Keratinocyte (primary cell): Measurements from ENCODE around the gene AK1. TPM values are rescaled to one million over a fixed set of nuclear protein-coding genes. Genes with fewer than 3 reads are reported as not detected.
"Not testable (repeated sequence)": the region's sequence is repeated elsewhere in the genome, so short reads cannot be mapped to it uniquely, and the experiment has no call there.

Experiments used
- DNase-seq: peaks from one replicate; pipeline ENCODE4 v3.0.0-alpha.2; 2011; ENCODE audit warnings: low read depth, missing footprints, low spot score
- FAIRE-seq: peaks from 2 replicates; lab custom pipeline; 2011; peaks lifted over from hg19 to GRCh38; lab: Jason Lieb, UNC
- H2AFZ ChIP-seq: 2 replicates; pipeline ENCODE4 v1.6.0; 2012; ENCODE audit warnings: low read length, control low read depth, inconsistent platforms; ENCODE audit not compliant: control insufficient read depth
- H3K27ac ChIP-seq: 2 replicates; pipeline ENCODE4 v1.5.1; 2011; ENCODE audit warnings: low read length; ENCODE audit not compliant: control insufficient read depth, insufficient read depth
- H3K27me3 ChIP-seq: 3 replicates; pipeline ENCODE4 v1.6.0; 2011; ENCODE audit warnings: low read length; ENCODE audit not compliant: control insufficient read depth, insufficient read depth; ENCODE audit errors: extremely low read depth
- H3K36me3 ChIP-seq, 2 experiments: 2 replicates in 1 of 2; 3 replicates in 1 of 2; pipeline ENCODE4 v1.5.1; 2011; ENCODE audit warnings: low read length in 2 of 2, mild to moderate bottlenecking in 1 of 2; ENCODE audit not compliant: control insufficient read depth in 2 of 2, insufficient read depth in 2 of 2; ENCODE audit errors: extremely low read depth in 1 of 2
- H3K4me1 ChIP-seq: 3 replicates; pipeline ENCODE4 v1.5.1; 2011; ENCODE audit warnings: low read length; ENCODE audit not compliant: control insufficient read depth, insufficient read depth; ENCODE audit errors: extremely low read depth
- H3K4me2 ChIP-seq: 3 replicates; pipeline ENCODE4 v1.6.0; 2011; ENCODE audit warnings: low read depth, low read length; ENCODE audit not compliant: control insufficient read depth, insufficient read depth; ENCODE audit errors: extremely low read depth
- H3K4me3 ChIP-seq, 3 experiments: fragments of 200-600 bp in 1 of 3; sonication (generic) in 1 of 3; 2 replicates in 2 of 3; 3 replicates in 1 of 3; pipeline ENCODE4 v1.5.1; 2011 to 2016; ENCODE audit warnings: low read length in 3 of 3, mild to moderate bottlenecking in 3 of 3, control low read depth in 2 of 3, inconsistent platforms in 1 of 3, low read depth in 1 of 3, mixed read lengths in 1 of 3, mixed run types in 1 of 3, moderate library complexity in 1 of 3; ENCODE audit not compliant: control insufficient read depth in 2 of 3, insufficient read depth in 2 of 3; ENCODE audit errors: extremely low read depth in 1 of 3
- H3K79me2 ChIP-seq: 2 replicates; pipeline ENCODE4 v1.6.0; 2012; ENCODE audit warnings: low read length; ENCODE audit not compliant: control insufficient read depth, insufficient read depth
- H3K9ac ChIP-seq: 3 replicates; pipeline ENCODE4 v1.6.0; 2011; ENCODE audit warnings: low read length; ENCODE audit not compliant: control insufficient read depth, insufficient read depth; ENCODE audit errors: extremely low read depth
- H3K9me1 ChIP-seq: 3 replicates; pipeline ENCODE4 v1.6.0; 2011; ENCODE audit warnings: low read length; ENCODE audit not compliant: control insufficient read depth, insufficient read depth; ENCODE audit errors: extremely low read depth
- H3K9me3 ChIP-seq: 2 replicates; pipeline ENCODE4 v1.5.1; 2012; ENCODE audit warnings: low read depth, low read length; ENCODE audit not compliant: control insufficient read depth
- H4K20me1 ChIP-seq: 3 replicates; pipeline ENCODE4 v1.6.0; 2011; ENCODE audit warnings: low read length; ENCODE audit not compliant: control insufficient read depth, insufficient read depth; ENCODE audit errors: extremely low read depth
- EZH2 ChIP-seq: IDR thresholded peaks from one replicate; pipeline ENCODE4 v1.6.1; 2012; ENCODE audit warnings: inconsistent platforms, mild to moderate bottlenecking, low read length, moderate library complexity
- dilution Hi-C: fragments of 300-500 bp; cut with MboI; formaldehyde crosslinking; loops from one replicate; pipeline ENCODE4 v1.7.0; 2020; ENCODE audit warnings: low sequenced_read_pairs; ENCODE audit not compliant: extremely low pct_ligation_motif_present
- polyA plus RNA-seq, 5 experiments: library from polyadenylated mRNA; depleted of rRNA in 3 of 5; stranded (reverse) in 3 of 5; stranded (forward) in 1 of 5; unstranded in 1 of 5; fragments of >200 nt; gene quantifications; 1 replicate in 1 of 5; 2 replicates in 3 of 5; 3 replicates in 1 of 5; pipeline versions ENCODE4 v1.2.1 to v1.2.3, GENCODE V29; 2011 to 2012; ENCODE audit warnings: missing spikeins in 2 of 5, low read depth in 1 of 5, low replicate concordance in 1 of 5
- TF ChIP-seq, protein P1 (sequence below), 3 experiments: IDR thresholded peaks in 1 of 3; conservative IDR thresholded peaks in 1 of 3; optimal IDR thresholded peaks in 1 of 3; 2 replicates in 2 of 3; 3 replicates in 1 of 3; pipeline versions ENCODE3 to v1.5.1; 2011; ENCODE audit warnings: low read length in 3 of 3, mild to moderate bottlenecking in 3 of 3, moderate library complexity in 2 of 3, control low read depth in 1 of 3, inconsistent platforms in 1 of 3; ENCODE audit not compliant: insufficient read depth in 2 of 3; ENCODE audit errors: extremely low read depth in 1 of 3

The AK1 gene
- polyA plus RNA-seq, 1 donor (not counting 4 experiments of a cell fraction or from before 2014, with no cell fraction given) = 40.2 TPM

DNA sequence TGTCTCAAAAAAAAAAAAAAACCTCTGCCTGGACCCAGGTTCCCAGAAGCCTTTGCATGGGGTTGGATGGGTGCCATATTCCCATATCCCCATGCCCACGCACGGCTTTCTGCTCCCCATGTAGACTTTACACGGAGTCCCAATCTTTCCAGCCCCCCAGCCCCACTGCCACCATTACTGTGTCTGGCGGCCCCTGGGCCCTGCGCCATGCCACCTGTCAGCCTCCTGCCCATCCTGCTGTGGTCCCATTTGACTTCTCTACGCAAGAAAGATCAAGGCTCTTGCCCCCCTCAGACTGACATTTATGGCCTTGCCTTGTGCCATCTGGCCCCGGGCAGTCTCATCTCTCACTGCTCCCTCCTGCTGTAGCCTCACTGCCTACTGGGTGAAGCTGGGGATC, 6.5 kb upstream of the AK1 start:
- dilution Hi-C loops = no loop called here
- Histone ChIP-seq H3K9ac (no peak overlapping the region), H3K36me3 (peaks cover 4 to 12% of the 10 kb centered on the region in 2 experiments), H3K4me2 (no peak overlapping the region), H3K9me1 (no peaks in the 10 kb centered on the region), H3K4me3 (no peak overlapping the region), H2AFZ (no peak overlapping the region), H3K27ac (no peak overlapping the region), H3K4me1 (no peaks in the 10 kb centered on the region), H3K27me3 (no peaks in the 10 kb centered on the region), H3K79me2 (no peaks in the 10 kb centered on the region), H4K20me1 (no peaks in the 10 kb centered on the region), H3K9me3 (no peaks in the 10 kb centered on the region)
- no peak for FAIRE-seq
- no peak for DNase-seq
- TF ChIP-seq, protein P1, sequence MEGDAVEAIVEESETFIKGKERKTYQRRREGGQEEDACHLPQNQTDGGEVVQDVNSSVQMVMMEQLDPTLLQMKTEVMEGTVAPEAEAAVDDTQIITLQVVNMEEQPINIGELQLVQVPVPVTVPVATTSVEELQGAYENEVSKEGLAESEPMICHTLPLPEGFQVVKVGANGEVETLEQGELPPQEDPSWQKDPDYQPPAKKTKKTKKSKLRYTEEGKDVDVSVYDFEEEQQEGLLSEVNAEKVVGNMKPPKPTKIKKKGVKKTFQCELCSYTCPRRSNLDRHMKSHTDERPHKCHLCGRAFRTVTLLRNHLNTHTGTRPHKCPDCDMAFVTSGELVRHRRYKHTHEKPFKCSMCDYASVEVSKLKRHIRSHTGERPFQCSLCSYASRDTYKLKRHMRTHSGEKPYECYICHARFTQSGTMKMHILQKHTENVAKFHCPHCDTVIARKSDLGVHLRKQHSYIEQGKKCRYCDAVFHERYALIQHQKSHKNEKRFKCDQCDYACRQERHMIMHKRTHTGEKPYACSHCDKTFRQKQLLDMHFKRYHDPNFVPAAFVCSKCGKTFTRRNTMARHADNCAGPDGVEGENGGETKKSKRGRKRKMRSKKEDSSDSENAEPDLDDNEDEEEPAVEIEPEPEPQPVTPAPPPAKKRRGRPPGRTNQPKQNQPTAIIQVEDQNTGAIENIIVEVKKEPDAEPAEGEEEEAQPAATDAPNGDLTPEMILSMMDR (optimal IDR thresholded peaks at IDR 0.05 in 1 of 3, IDR thresholded peaks at IDR 0.05 in 1 of 3, conservative IDR thresholded peaks at IDR 0.05 in 1 of 3; ENCODE audit: extremely low read depth in 1 of 3, insufficient read depth in 2 of 3, low read length in 3 of 3) = no peak
- no peak for TF ChIP-seq EZH2

DNA sequence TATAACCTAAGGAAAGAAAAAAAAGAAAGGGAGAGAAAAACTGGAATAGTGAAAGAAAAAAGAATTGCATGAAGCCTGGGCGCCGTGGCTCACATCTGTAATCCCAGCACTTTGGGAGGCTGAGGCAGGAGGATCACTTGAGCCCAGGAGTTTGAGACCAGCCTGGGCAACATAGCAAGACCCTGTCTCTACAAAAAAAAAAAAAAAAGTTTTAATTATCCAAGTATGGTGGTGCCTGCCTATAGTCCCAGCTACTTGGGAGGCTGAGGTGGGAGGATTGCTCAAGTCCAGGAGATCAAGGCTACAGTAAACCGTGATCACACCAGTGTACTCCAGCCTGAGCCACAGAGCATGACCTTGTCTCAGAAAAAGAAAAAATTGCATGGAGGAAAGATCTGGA, 4.2 kb upstream of the AK1 start:
- H4K20me1 ChIP-seq = not testable (repeated sequence)

DNA sequence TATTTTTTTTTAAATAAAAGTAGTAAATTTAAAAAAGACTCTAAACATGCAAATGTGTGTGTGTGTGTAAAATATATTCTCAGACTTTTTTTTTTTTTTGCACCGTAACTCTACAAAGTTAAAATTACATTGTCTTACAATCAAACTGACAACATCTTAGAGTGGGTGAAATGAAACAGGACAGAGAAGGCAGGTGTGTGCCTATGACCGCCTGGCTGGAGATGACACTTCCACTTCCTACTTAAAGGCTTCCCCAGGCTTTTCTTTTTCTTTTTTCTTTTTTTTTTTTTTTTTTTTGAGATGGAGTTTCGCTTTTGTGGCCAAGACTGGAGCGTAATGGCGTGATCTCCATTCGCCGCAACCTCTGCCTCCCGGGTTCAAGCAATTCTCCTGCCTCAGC, 2.7 kb upstream of the AK1 start:
- no peaks in the 10 kb centered on the region for H3K27me3 ChIP-seq
- DNase-seq = no peak
- no peaks in the 10 kb centered on the region for H4K20me1 ChIP-seq
- no peak overlapping the region for H3K4me3 ChIP-seq
- H3K36me3 ChIP-seq = no peaks in the 10 kb centered on the region
- H2AFZ ChIP-seq = no peak overlapping the region
- TF ChIP-seq, protein P1 (optimal IDR thresholded peaks at IDR 0.05 in 1 of 3, IDR thresholded peaks at IDR 0.05 in 1 of 3, conservative IDR thresholded peaks at IDR 0.05 in 1 of 3; ENCODE audit: extremely low read depth in 1 of 3, insufficient read depth in 2 of 3, low read length in 3 of 3) = no peak
- no peak for TF ChIP-seq EZH2
- dilution Hi-C loops = no loop called here
- H3K9me3 ChIP-seq = no peaks in the 10 kb centered on the region
- no peaks in the 10 kb centered on the region for H3K9me1 ChIP-seq
- no peak overlapping the region for H3K27ac ChIP-seq
- peaks cover 2% of the 10 kb centered on the region for H3K79me2 ChIP-seq
- H3K4me2 ChIP-seq = no peak overlapping the region
- FAIRE-seq = no peak
- peaks cover 11% of the 10 kb centered on the region for H3K4me1 ChIP-seq
- H3K9ac ChIP-seq = no peak overlapping the region

More for the DNA sequence above, 4.2 kb upstream of the AK1 start:
- H3K4me2 ChIP-seq, H3K36me3 ChIP-seq, FAIRE-seq, H3K9me1 ChIP-seq, dilution Hi-C loops, H2AFZ ChIP-seq, DNase-seq, H3K4me3 ChIP-seq, H3K27me3 ChIP-seq, H3K79me2 ChIP-seq, H3K9ac ChIP-seq, H3K27ac ChIP-seq, H3K9me3 ChIP-seq: not testable (repeated sequence)
- peaks cover 10% of the 10 kb centered on the region for H3K4me1 ChIP-seq
